CD4-positive, alpha-beta memory T cell (primary cell): Measurements from ENCODE around the gene MACROD2. TPM values are rescaled to one million over a fixed set of nuclear protein-coding genes. Genes with fewer than 3 reads are reported as not detected.

Experiments
- CTCF ChIA-PET: fragments of 350-600 bp; sonication (Branson Sonifier 250); formaldehyde crosslinking; loops from one replicate; lab custom pipeline; 2021; ENCODE audit warnings: inconsistent platforms; ENCODE audit not compliant: partially characterized antibody; lab: Charles Lee
- POLR2A ChIA-PET: fragments of 350-600 bp; sonication (Branson Sonifier 250); formaldehyde crosslinking; loops from one replicate; lab custom pipeline; 2021; ENCODE audit not compliant: partially characterized antibody; lab: Charles Lee
- DNase-seq, 5 donors: peaks; one replicate each; pipeline versions ENCODE4 v3.0.0 to v3.0.0-alpha.2; 2020 to 2022; ENCODE audit warnings: mixed read lengths in 1 of 5
- H3K27ac ChIP-seq: one replicate; pipeline ENCODE4 v1.7.0; 2013; ENCODE audit warnings: low read depth, low read length
- H3K27me3 ChIP-seq: 2 replicates; pipeline ENCODE4 v1.7.0; 2013; ENCODE audit warnings: mild to moderate bottlenecking, low read length, moderate library complexity; ENCODE audit not compliant: insufficient read depth
- H3K36me3 ChIP-seq: 2 replicates; pipeline ENCODE4 v1.7.0; 2013; ENCODE audit warnings: mild to moderate bottlenecking, low read length, moderate library complexity; ENCODE audit not compliant: insufficient read depth
- H3K4me1 ChIP-seq: 2 replicates; pipeline ENCODE4 v1.7.0; 2013; ENCODE audit warnings: mild to moderate bottlenecking, low read length, moderate library complexity; ENCODE audit not compliant: insufficient read depth
- H3K4me3 ChIP-seq, 2 donors: one replicate each; pipeline ENCODE4 v1.7.0; 2013; ENCODE audit warnings: low read length in 2 of 2, mild to moderate bottlenecking in 1 of 2
- H3K9me3 ChIP-seq, 2 donors: one replicate each; pipeline ENCODE4 v1.7.0; 2013; ENCODE audit warnings: low read length in 2 of 2, control low read depth in 1 of 2; ENCODE audit not compliant: control insufficient read depth in 1 of 2
- H3K27ac Mint-ChIP-seq, 7 donors: one replicate each; pipeline ENCODE4 v1.8.0; 2020 to 2021; ENCODE audit warnings: mixed read lengths in 7 of 7, mild to moderate bottlenecking in 6 of 7, inconsistent platforms in 3 of 7, moderate library complexity in 3 of 7
- H3K27me3 Mint-ChIP-seq, 2 donors: one replicate each; pipeline ENCODE4 v1.8.0; 2020 to 2021; ENCODE audit warnings: mixed read lengths in 2 of 2
- H3K36me3 Mint-ChIP-seq, 2 donors: one replicate each; pipeline ENCODE4 v1.8.0; 2020 to 2021; ENCODE audit warnings: mixed read lengths in 2 of 2, inconsistent platforms in 1 of 2, mild to moderate bottlenecking in 1 of 2
- H3K4me1 Mint-ChIP-seq, 4 donors: one replicate each; pipeline ENCODE4 v1.8.0; 2020 to 2021; ENCODE audit warnings: mixed read lengths in 4 of 4, mild to moderate bottlenecking in 1 of 4
- H3K4me3 Mint-ChIP-seq, 8 donors: one replicate each; pipeline ENCODE4 v1.8.0; 2020 to 2021; ENCODE audit warnings: mixed read lengths in 8 of 8, mild to moderate bottlenecking in 7 of 8, moderate library complexity in 6 of 8, inconsistent platforms in 3 of 8
- H3K9me3 Mint-ChIP-seq, 8 donors: one replicate each; pipeline ENCODE4 v1.8.0; 2020 to 2021; ENCODE audit warnings: mixed read lengths in 8 of 8, mild to moderate bottlenecking in 5 of 8, inconsistent platforms in 3 of 8, moderate library complexity in 1 of 8
- intact Hi-C: fragments of 100-400 bp; cut with micrococcal nuclease; formaldehyde crosslinking; loops from one replicate; pipeline ENCODE4 v1.15.1; 2023
- polyA plus RNA-seq, 2 donors: library from polyadenylated mRNA; unstranded; fragments of 300-500 nt; fragmentation: Illumina TruSeq; gene quantifications; one replicate each; pipeline ENCODE4 v1.2.3, GENCODE V29; 2021
- total RNA-seq, 2 experiments: library from RNA; stranded (reverse); gene quantifications; one replicate each; pipeline ENCODE4 v1.2.3, GENCODE V29; 2021

The MACROD2 gene
- total RNA-seq: not detected
- not detected for polyA plus RNA-seq

DNA sequence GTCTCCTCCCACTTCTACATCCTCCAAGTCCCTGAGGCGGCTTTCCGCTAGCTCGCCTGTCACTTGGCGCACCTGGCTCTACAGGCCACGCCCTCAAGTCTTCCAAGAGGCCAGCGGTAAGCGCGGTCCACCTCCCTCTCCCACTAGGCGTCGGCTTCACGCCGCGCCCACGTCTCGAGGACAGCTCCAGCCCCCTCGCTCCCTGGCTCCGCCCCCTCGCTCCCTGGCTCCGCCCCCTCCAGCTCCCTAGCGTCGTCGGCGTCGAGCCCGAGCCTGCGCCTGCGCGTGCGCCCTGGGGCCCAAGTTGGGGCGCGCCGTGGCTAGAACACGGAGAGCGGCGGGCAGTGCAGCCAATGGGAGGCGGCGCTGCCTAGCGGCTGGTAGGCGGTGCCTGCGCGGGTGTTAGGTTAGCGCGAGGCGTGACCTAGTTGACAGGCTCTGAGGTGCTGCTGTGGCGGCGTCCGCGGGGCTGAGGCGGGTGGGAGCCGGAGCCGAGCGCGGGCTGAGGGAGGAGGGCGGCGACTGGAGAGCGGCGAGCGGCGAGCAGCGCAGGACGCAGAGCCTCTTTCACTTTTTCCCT is at the start of gene MACROD2:
Gene MACROD2 (plus strand): TSS at position 431 of the 580 bp plus-strand sequence.
- H3K27me3 Mint-ChIP-seq: peaks cover 10 to 12% of the 10 kb centered on the region in 2 donors
- H3K9me3 Mint-ChIP-seq: peaks cover 0 to 38% (median 19%) of the 10 kb centered on the region in 8 donors
- DNase-seq: peak in 1 of 5 donors; percentile 37
- peaks cover 2 to 6% of the 10 kb centered on the region in 2 donors for H3K36me3 Mint-ChIP-seq
- intact Hi-C loops: no loop called here
- H3K9me3 ChIP-seq: no peaks in the 10 kb centered on the region
- no peak within 1 kb of the TSS for H3K27ac Mint-ChIP-seq
- H3K4me1 ChIP-seq: no peaks in the 10 kb centered on the region
- peaks cover 0 to 7% (median 5%) of the 10 kb centered on the region in 4 donors for H3K4me1 Mint-ChIP-seq
- H3K27me3 ChIP-seq: no peaks in the 10 kb centered on the region
- peak within 1 kb of the TSS in 7 of 8 donors; percentile 21 to 80 (median 59) for H3K4me3 Mint-ChIP-seq
- no peak within 1 kb of the TSS for H3K27ac ChIP-seq
- POLR2A ChIA-PET: no interaction called here
- CTCF ChIA-PET: no interaction called here
- H3K4me3 ChIP-seq: no peak within 1 kb of the TSS
- no peaks in the 10 kb centered on the region for H3K36me3 ChIP-seq

DNA sequence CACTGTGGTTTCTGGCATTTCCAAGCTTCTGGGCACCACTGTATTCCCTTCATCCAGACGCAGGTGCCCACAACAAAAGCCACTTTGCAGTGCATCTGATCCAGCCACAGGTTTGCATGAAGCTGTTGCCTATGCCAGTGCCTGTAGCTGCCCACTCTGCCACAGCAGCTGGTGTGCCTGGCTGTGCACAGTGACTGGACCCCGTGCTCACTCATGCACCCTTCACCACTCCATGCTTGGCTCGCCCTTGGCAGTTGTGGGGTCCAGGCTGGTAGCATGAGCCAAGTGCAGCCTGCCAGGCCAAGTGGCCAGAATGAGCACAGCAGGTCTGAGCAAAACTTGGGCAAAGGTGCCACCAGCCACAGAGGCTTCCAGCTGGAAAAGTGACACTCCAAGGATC is 47.6 kb upstream of the MACROD2 start:
- H3K27me3 ChIP-seq: no peaks in the 10 kb centered on the region
- no peak overlapping the region for H3K4me3 Mint-ChIP-seq
- H3K4me1 ChIP-seq: no peaks in the 10 kb centered on the region
- no peak for DNase-seq
- H3K4me3 ChIP-seq: no peak overlapping the region
- H3K4me1 Mint-ChIP-seq: no peaks in the 10 kb centered on the region
- no peaks in the 10 kb centered on the region for H3K9me3 ChIP-seq
- CTCF ChIA-PET: no interaction called here
- POLR2A ChIA-PET: no interaction called here
- no peaks in the 10 kb centered on the region for H3K36me3 ChIP-seq
- no peak overlapping the region for H3K27ac ChIP-seq
- H3K27ac Mint-ChIP-seq: no peak overlapping the region
- no peaks in the 10 kb centered on the region for H3K36me3 Mint-ChIP-seq
- intact Hi-C loops: no loop called here
- peaks cover 0 to 16% (median 4%) of the 10 kb centered on the region in 8 donors for H3K9me3 Mint-ChIP-seq
- peaks cover 0 to 2% of the 10 kb centered on the region in 2 donors for H3K27me3 Mint-ChIP-seq

DNA sequence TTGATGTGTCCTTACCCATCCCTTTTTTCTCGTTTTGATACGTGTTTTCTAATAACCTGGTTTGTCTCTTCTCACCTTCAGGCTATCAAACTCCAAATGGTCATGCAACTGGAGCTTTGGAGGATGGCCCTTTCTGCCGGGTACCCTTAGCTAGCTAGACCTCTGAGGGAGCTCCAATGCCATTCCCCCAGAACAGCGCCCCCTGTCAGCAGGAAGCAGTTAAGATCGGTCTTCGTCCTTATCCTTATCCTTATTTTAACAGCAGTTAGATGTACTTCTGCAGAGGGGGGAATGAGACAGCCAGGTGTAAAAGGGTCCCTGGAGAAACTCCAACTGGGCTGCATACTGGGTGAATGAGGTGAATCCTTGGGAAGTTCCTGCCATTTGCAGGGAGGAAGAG is 42.1 kb upstream of the MACROD2 start:
- no peak overlapping the region for H3K4me3 Mint-ChIP-seq
- no peaks in the 10 kb centered on the region for H3K9me3 ChIP-seq
- H3K27ac ChIP-seq: no peak overlapping the region
- no peaks in the 10 kb centered on the region for H3K27me3 ChIP-seq
- H3K36me3 ChIP-seq: no peaks in the 10 kb centered on the region
- no peak for DNase-seq
- H3K27ac Mint-ChIP-seq: no peak overlapping the region
- ChIA-PET CTCF (no interaction called here), POLR2A (no interaction called here)
- H3K4me1 ChIP-seq: no peaks in the 10 kb centered on the region
- intact Hi-C loops: no loop called here
- no peaks in the 10 kb centered on the region for H3K36me3 Mint-ChIP-seq
- peaks cover 0 to 2% of the 10 kb centered on the region in 2 donors for H3K27me3 Mint-ChIP-seq
- peaks cover 0 to 18% (median 5%) of the 10 kb centered on the region in 8 donors for H3K9me3 Mint-ChIP-seq
- H3K4me3 ChIP-seq: no peak overlapping the region
- no peaks in the 10 kb centered on the region for H3K4me1 Mint-ChIP-seq

DNA sequence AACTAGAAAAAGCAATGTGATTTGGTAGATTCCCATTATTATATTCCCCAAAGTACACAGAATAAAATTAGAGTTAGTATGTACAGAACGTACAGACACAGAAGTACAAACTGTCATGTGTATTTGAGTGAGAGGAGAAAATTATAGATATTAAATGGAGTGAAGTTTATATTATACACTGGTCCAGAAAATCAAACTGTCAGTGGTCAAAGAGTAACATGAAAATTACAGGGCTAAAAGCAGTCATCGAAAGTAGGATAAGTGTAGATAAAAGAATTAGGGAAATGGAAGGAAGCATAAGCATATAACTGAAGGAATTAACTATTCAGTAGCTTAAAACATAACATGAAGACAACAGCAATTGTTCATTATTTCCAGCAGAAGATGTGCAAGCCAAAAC is 35.2 kb upstream of the MACROD2 start:
- H3K4me3 Mint-ChIP-seq: no peak overlapping the region

DNA sequence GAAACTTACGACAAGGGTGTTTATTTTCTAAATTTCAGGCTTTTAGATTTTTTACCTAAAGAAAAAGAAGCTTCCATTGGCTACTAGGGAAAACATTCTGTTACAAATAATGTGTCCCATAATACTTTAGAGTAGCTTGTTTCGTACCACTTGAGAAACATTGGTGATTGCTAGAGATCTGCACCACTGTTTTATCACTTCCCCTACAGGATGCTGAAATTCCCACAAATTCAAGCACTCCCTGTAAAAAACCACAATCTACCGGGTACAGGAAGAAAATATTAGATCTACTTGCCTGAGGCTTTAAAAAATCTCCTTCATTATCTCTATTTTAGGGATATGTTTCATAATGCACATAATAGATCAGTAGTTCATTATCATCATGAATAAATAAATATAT is 34.8 kb upstream of the MACROD2 start:
- intact Hi-C loops: no loop called here
- H3K36me3 Mint-ChIP-seq: no peaks in the 10 kb centered on the region
- CTCF ChIA-PET: no interaction called here

More for the DNA sequence above, 35.2 kb upstream of the MACROD2 start:
- Mint-ChIP-seq H3K9me3 (peaks cover 0 to 7% (median 2%) of the 10 kb centered on the region in 8 donors), H3K4me1 (no peaks in the 10 kb centered on the region), H3K27ac (no peak overlapping the region), H3K27me3 (peaks cover 0 to 2% of the 10 kb centered on the region in 2 donors), H3K36me3 (no peaks in the 10 kb centered on the region)
- H3K4me3 ChIP-seq: no peak overlapping the region
- no peak overlapping the region for H3K27ac ChIP-seq
- no peaks in the 10 kb centered on the region for H3K36me3 ChIP-seq
- no peaks in the 10 kb centered on the region for H3K9me3 ChIP-seq
- DNase-seq: no peak
- H3K27me3 ChIP-seq: no peaks in the 10 kb centered on the region
- ChIA-PET POLR2A (no interaction called here), CTCF (no interaction called here)
- H3K4me1 ChIP-seq: no peaks in the 10 kb centered on the region
- intact Hi-C loops: no loop called here

DNA sequence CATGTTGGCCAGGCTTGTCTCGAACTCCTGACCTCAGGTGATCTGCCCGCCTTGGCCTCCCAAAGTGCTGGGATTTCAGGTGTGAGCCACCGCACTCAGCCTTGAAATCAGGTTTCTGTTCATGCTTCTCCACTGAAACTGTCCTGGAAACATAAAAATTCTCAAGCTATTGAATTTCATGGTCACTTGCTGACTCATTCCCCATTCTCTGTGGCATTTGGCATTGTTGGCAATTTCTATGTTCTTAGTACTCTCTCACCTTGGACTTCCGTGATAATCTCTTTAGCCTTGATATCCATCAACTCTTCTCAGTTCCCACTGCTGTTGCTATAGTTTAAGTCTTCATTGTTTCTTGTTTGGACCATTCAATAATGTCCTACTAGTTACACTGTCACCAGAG is 11.1 kb upstream of the MACROD2 start:
- ChIA-PET POLR2A (interaction anchor here (0.6 kb wide), 1 partner anchor 794 kb away, joined by 3 read pairs; no protein-coding TSS in a partner anchor), CTCF (no interaction called here)
- no peaks in the 10 kb centered on the region for H3K36me3 Mint-ChIP-seq
- Histone ChIP-seq H3K27me3 (no peaks in the 10 kb centered on the region), H3K4me3 (no peak overlapping the region), H3K36me3 (no peaks in the 10 kb centered on the region), H3K9me3 (no peaks in the 10 kb centered on the region), H3K4me1 (no peaks in the 10 kb centered on the region), H3K27ac (no peak overlapping the region)
- H3K27me3 Mint-ChIP-seq: no peaks in the 10 kb centered on the region
- intact Hi-C loops: no loop called here
- H3K4me3 Mint-ChIP-seq: no peak overlapping the region
- no peak for DNase-seq
- H3K9me3 Mint-ChIP-seq: peaks cover 0 to 17% (median 3%) of the 10 kb centered on the region in 8 donors
- no peaks in the 10 kb centered on the region for H3K4me1 Mint-ChIP-seq
- H3K27ac Mint-ChIP-seq: peak overlapping the region in 1 of 7 donors; percentile 79

More for the DNA sequence above, 34.8 kb upstream of the MACROD2 start:
- Mint-ChIP-seq H3K4me1 (no peaks in the 10 kb centered on the region), H3K4me3 (no peak overlapping the region), H3K27ac (no peak overlapping the region), H3K27me3 (peaks cover 0 to 2% of the 10 kb centered on the region in 2 donors), H3K9me3 (peaks cover 0 to 8% (median 2%) of the 10 kb centered on the region in 8 donors)
- Histone ChIP-seq H3K9me3 (no peaks in the 10 kb centered on the region), H3K36me3 (no peaks in the 10 kb centered on the region), H3K4me3 (no peak overlapping the region), H3K4me1 (no peaks in the 10 kb centered on the region), H3K27ac (no peak overlapping the region), H3K27me3 (no peaks in the 10 kb centered on the region)
- no peak for DNase-seq
- POLR2A ChIA-PET: no interaction called here

DNA sequence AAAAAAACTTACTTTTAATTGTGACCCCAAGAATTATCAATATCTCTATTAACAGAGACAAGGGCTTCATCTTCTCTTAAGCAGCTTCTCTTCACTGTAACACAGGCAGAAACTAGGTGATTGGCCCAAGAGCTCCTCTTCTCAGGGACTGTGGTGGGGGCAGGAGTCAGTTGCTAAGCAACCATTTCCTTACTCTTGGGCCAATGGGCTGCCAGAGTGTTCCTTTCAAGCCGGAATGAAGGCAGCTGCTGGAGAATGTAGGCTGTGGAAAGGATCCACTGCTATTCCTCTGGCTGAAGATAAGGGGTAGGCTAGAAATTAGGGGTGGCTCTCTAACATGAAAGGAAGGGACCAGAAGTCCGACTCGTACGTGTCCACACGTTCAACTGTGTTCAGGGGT is 4.9 kb upstream of the MACROD2 start, which contains the start of gene SEL1L2:
Gene SEL1L2 (minus strand): TSS at position 150 of the 400 bp plus-strand sequence. CDS start 80 bp downstream, at position 70.
- Mint-ChIP-seq H3K27ac (no peak within 1 kb of the TSS), H3K27me3 (no peaks in the 10 kb centered on the region), H3K4me1 (no peaks in the 10 kb centered on the region), H3K4me3 (no peak within 1 kb of the TSS), H3K9me3 (peaks cover 0 to 30% (median 18%) of the 10 kb centered on the region in 8 donors), H3K36me3 (peaks cover 0 to 6% of the 10 kb centered on the region in 2 donors)
- CTCF ChIA-PET: no interaction called here
- POLR2A ChIA-PET: no interaction called here
- no peak for DNase-seq
- Histone ChIP-seq H3K27ac (no peak within 1 kb of the TSS), H3K4me3 (no peak within 1 kb of the TSS), H3K27me3 (no peaks in the 10 kb centered on the region), H3K9me3 (no peaks in the 10 kb centered on the region), H3K4me1 (no peaks in the 10 kb centered on the region), H3K36me3 (no peaks in the 10 kb centered on the region)
- intact Hi-C loops: no loop called here
